MCF 10A (cell line): ENCODE measurements around the gene DPP8. TPM values are rescaled to one million over a fixed set of nuclear protein-coding genes. Genes with fewer than 3 reads are reported as not detected.

ENCODE experiments used
- BruUV-seq: library from RNA; stranded (reverse); fragments of 400-500 nt; replicated peaks from 2 replicates; lab custom pipeline; 2021; lab: Mats Ljungman, UMichigan
- CTCF ChIA-PET: fragments of 300-600 bp; sonication (Branson Sonifier 250); formaldehyde crosslinking; extraction: SDS; loops from one replicate; lab custom pipeline; 2021; ENCODE audit warnings: antibody characterized with exemption, inconsistent platforms; lab: Yijun Ruan, JAX
- POLR2A ChIA-PET: fragments of 300-600, 350-650 bp; sonication (Branson Sonifier 250); formaldehyde crosslinking; extraction: SDS; loops from one replicate; lab custom pipeline; 2020; ENCODE audit warnings: antibody characterized with exemption, inconsistent platforms; lab: Yijun Ruan, JAX
- DNase-seq: peaks from one replicate; pipeline ENCODE4 v3.0.0-alpha.2; 2018; ENCODE audit not compliant: unreplicated experiment
- H3K27ac Mint-ChIP-seq: one replicate; pipeline ENCODE4 v1.8.0; 2022; ENCODE audit warnings: mild to moderate bottlenecking, low read depth, mixed read lengths; ENCODE audit not compliant: unreplicated experiment
- H3K27me3 Mint-ChIP-seq: one replicate; pipeline ENCODE4 v1.8.0; 2022; ENCODE audit warnings: mixed read lengths; ENCODE audit not compliant: insufficient read depth, unreplicated experiment
- H3K36me3 Mint-ChIP-seq: one replicate; pipeline ENCODE4 v1.8.0; 2022; ENCODE audit warnings: mild to moderate bottlenecking, moderate library complexity, mixed read lengths; ENCODE audit not compliant: insufficient read depth, unreplicated experiment
- H3K4me1 Mint-ChIP-seq: one replicate; pipeline ENCODE4 v1.8.0; 2022; ENCODE audit warnings: mixed read lengths; ENCODE audit not compliant: insufficient read depth, unreplicated experiment
- H3K4me3 Mint-ChIP-seq: one replicate; pipeline ENCODE4 v1.8.0; 2022; ENCODE audit warnings: mild to moderate bottlenecking, moderate library complexity, mixed read lengths; ENCODE audit not compliant: unreplicated experiment
- H3K9me3 Mint-ChIP-seq: one replicate; pipeline ENCODE4 v1.8.0; 2022; ENCODE audit warnings: mixed read lengths; ENCODE audit not compliant: unreplicated experiment
- intact Hi-C: fragments of 100-400 bp; cut with micrococcal nuclease; formaldehyde crosslinking; loops from 2 replicates; pipeline ENCODE4 v1.14.1; 2022
- total RNA-seq: library from RNA; stranded (reverse); gene quantifications from 2 replicates; pipeline ENCODE4 v1.2.3, GENCODE V29; 2022
- TF ChIP-seq, protein P1 (sequence below): fragments of 200-600 bp; IDR thresholded peaks from one replicate; pipeline ENCODE4 v1.8.0; 2022; ENCODE audit warnings: antibody characterized with exemption, mild to moderate bottlenecking; ENCODE audit not compliant: unreplicated experiment

DPP8 gene
- total RNA-seq, 1 experiment from 2014 or later, result 24.5 TPM

DNA sequence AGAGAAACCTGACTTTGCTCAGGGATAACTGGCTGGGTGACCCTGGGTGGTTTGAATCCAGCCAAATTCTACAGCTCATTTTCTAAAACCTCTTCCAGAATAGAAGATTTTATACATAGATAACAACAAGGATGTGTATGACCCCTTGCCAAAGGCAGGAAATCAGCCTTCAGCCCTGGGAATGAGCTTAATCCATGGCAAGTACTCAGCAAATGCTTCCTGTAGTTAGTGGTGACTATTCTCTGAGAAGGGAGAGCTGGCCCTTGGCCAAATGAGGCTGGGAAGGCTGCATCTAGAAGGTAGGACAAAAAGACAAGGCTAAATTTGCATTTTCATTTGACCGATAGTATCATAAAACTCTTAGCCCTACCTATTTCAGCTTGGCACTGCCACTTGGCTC is 8.1 kb upstream of the DPP8 start:
- TF ChIP-seq, protein P1, sequence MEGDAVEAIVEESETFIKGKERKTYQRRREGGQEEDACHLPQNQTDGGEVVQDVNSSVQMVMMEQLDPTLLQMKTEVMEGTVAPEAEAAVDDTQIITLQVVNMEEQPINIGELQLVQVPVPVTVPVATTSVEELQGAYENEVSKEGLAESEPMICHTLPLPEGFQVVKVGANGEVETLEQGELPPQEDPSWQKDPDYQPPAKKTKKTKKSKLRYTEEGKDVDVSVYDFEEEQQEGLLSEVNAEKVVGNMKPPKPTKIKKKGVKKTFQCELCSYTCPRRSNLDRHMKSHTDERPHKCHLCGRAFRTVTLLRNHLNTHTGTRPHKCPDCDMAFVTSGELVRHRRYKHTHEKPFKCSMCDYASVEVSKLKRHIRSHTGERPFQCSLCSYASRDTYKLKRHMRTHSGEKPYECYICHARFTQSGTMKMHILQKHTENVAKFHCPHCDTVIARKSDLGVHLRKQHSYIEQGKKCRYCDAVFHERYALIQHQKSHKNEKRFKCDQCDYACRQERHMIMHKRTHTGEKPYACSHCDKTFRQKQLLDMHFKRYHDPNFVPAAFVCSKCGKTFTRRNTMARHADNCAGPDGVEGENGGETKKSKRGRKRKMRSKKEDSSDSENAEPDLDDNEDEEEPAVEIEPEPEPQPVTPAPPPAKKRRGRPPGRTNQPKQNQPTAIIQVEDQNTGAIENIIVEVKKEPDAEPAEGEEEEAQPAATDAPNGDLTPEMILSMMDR, result no peak
- ChIA-PET CTCF (interaction anchor here (0.6 to 0.7 kb wide), 2 partner anchors 22 to 312 kb away, joined by 3 read pairs; no protein-coding TSS in a partner anchor), POLR2A (interaction anchor here (0.5 to 1.2 kb wide), 3 partner anchors 9 to 685 kb away, joined by 3 to 6 read pairs (median 5); no protein-coding TSS in a partner anchor)
- H3K27me3 Mint-ChIP-seq, result no peaks in the 10 kb centered on the region
- BruUV-seq, result no TSS peak
- H3K4me1 Mint-ChIP-seq, result peaks cover 6% of the 10 kb centered on the region
- H3K36me3 Mint-ChIP-seq, result no peaks in the 10 kb centered on the region
- no peak overlapping the region for H3K4me3 Mint-ChIP-seq
- intact Hi-C loops, result no loop called here
- H3K9me3 Mint-ChIP-seq, result no peaks in the 10 kb centered on the region
- DNase-seq, result peak; percentile 32
- H3K27ac Mint-ChIP-seq, result no peak overlapping the region

DNA sequence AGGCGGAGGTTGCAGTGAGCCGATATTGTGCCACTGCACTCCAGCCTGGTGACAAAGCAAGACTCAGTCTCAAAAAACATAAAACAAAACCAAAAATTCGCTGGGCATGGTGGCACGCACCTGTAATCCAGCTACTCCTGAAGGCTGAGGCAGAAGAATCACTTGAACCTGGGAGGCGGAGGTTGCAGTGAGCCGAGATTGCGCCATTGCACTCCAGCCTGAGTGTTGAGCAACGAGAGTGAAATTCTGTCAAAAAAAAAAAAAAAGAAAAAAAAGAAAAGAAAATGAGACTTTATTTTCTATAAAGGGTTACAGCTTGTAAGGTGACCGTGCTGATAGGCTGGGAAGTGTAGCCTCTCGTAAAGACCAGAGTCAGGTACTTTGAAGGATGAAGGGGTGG is 6.7 kb upstream of the DPP8 start:
- Mint-ChIP-seq H3K4me3 (no peak overlapping the region), H3K4me1 (no peaks in the 10 kb centered on the region), H3K9me3 (no peaks in the 10 kb centered on the region), H3K27ac (no peak overlapping the region), H3K36me3 (no peaks in the 10 kb centered on the region), H3K27me3 (no peaks in the 10 kb centered on the region)
- intact Hi-C loops, result no loop called here
- TF ChIP-seq, protein P1, result no peak
- no TSS peak for BruUV-seq
- ChIA-PET CTCF (interaction anchor here (1.3 kb wide), 1 partner anchor 17 kb away, joined by 3 read pairs; no protein-coding TSS in a partner anchor), POLR2A (no interaction called here)
- no peak for DNase-seq

DNA sequence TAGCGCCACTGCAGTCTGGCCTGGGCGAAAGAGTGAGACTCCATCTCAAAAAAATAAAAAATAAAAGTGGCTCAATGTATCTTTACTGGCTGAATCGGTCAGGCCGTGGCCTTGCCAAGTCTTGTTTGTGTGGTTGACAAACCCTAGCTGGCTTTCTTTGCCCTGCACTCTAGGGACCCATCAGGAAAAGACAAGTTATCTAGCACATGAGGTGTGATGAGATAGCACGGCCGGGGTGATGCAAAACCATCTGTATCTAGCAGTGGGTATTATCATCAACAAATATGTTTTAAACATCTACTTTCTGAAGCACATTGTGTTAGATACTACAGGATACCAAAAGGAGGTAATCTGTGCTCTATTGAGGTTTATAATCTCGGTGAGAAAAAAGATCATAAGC is 3.9 kb upstream of the DPP8 start:
- Mint-ChIP-seq H3K27ac (no peak overlapping the region), H3K27me3 (no peaks in the 10 kb centered on the region), H3K36me3 (peaks cover 6% of the 10 kb centered on the region), H3K9me3 (no peaks in the 10 kb centered on the region), H3K4me1 (peaks cover 10% of the 10 kb centered on the region), H3K4me3 (no peak overlapping the region)
- TF ChIP-seq, protein P1, result no peak
- POLR2A ChIA-PET, result interaction anchor here (0.9 kb wide), 1 partner anchor 89 kb away, joined by 5 read pairs; the partner anchor contains the start of gene INTS14
- no TSS peak for BruUV-seq
- no peak for DNase-seq
- intact Hi-C loops, result no loop called here
- CTCF ChIA-PET, result interaction anchor here (0.5 kb wide), 1 partner anchor 76 kb away, joined by 3 read pairs; no protein-coding TSS in a partner anchor

DNA sequence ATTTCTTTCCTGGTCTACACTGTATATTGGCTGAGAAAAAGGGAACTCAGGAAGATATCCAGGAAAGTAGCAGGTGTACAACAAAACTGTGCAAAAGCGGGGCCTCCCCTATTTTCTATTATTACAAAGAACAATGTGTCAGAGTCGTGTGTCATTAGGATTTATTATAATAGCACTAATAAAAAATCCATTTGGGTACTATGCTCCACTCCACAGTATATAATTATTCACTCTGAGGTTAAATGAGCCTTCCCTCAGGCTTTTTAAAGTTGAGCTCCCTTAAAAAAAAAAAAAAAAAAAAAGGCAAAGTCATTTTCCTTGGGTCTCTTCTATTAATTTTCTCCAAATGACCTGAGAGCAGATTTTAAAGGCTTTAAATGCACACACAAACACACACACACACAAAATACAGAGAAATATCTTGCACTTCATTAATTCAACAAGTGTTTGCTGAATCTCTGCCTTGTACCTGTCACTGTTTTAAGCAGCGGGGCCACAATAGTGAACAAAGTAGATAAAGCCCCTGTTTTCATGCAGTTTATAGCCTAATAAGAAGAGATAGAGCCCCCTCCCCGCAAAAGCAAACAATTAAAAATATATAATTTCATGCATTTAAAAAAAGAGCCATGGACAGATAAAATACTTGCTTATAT is 1.3 kb upstream of the DPP8 start:
- POLR2A ChIA-PET, result no interaction called here
- TF ChIP-seq, protein P1, result no peak
- intact Hi-C loops, result no loop called here
- DNase-seq, result no peak
- peaks cover 14% of the 10 kb centered on the region for H3K4me1 Mint-ChIP-seq
- H3K27ac Mint-ChIP-seq, result no peak overlapping the region
- no peaks in the 10 kb centered on the region for H3K9me3 Mint-ChIP-seq
- no TSS peak for BruUV-seq
- CTCF ChIA-PET, result interaction anchor here (0.6 to 1.2 kb wide), 4 partner anchors 9 to 437 kb away, joined by 3 to 5 read pairs (median 3); no protein-coding TSS in a partner anchor
- peaks cover 13% of the 10 kb centered on the region for H3K36me3 Mint-ChIP-seq
- H3K27me3 Mint-ChIP-seq, result no peaks in the 10 kb centered on the region
- no peak overlapping the region for H3K4me3 Mint-ChIP-seq
